Hepatocyte (in vitro differentiated cells): Measurements from ENCODE around the gene CFAP68.

ENCODE experiments used
- CTCF ChIP-seq: fragments of 200-600 bp; sonication (generic); IDR thresholded peaks from 2 replicates; pipeline ENCODE4 v1.5.1; 2016; ENCODE audit warnings: antibody characterized with exemption, mild to moderate bottlenecking; ENCODE audit not compliant: poor library complexity
- EZH2 ChIP-seq: fragments of 200-600 bp; sonication (generic); IDR thresholded peaks from 2 replicates; pipeline ENCODE4 v1.6.1; 2016; ENCODE audit warnings: antibody characterized with exemption, mild to moderate bottlenecking, borderline replicate concordance
- EZH2phosphoT487 ChIP-seq: fragments of 200-600 bp; sonication (generic); IDR thresholded peaks from one replicate; pipeline ENCODE4 v1.6.1; 2018; ENCODE audit warnings: antibody characterized with exemption, mild to moderate bottlenecking, low read depth, moderate library complexity; ENCODE audit not compliant: unreplicated experiment, severe bottlenecking

GRCh38 chr11:111925953-111926352, 46.6 kb downstream of the CFAP68 start:
- TF ChIP-seq CTCF (no peak), EZH2 (no peak), EZH2phosphoT487 (no peak)
